HEK293 (cell line): ENCODE measurements around the gene YJU2.

Source experiments
- CTCF ChIA-PET: fragments of 350-600 bp; formaldehyde crosslinking; extraction: SDS; loops from one replicate; lab custom pipeline; 2021; ENCODE audit warnings: antibody characterized with exemption; lab: Yijun Ruan, JAX
- POLR2A ChIA-PET: fragments of 300-600 bp; formaldehyde crosslinking; extraction: SDS; loops from one replicate; lab custom pipeline; 2020; ENCODE audit warnings: antibody characterized with exemption, inconsistent platforms; lab: Yijun Ruan, JAX
- H3K27ac ChIP-seq: fragments of 200-500 bp; sonication (Bioruptor generic); 2 replicates; pipeline ENCODE4 v1.5.1; 2014; ENCODE audit warnings: low read depth, low read length, control low read depth, inconsistent platforms; ENCODE audit errors: extremely low read depth
- H3K36me3 ChIP-seq, 2 experiments: fragments of 200-500 bp in 1 of 2; sonication (Bioruptor generic) in 1 of 2; 1 replicate in 1 of 2; 2 replicates in 1 of 2; pipeline ENCODE4 v1.5.1; 2014 to 2017; ENCODE audit warnings: inconsistent platforms in 2 of 2, low read length in 2 of 2; ENCODE audit not compliant: control insufficient read depth in 2 of 2, insufficient read depth in 1 of 2
- H3K4me1 ChIP-seq: fragments of 200-500 bp; sonication (Bioruptor generic); 2 replicates; pipeline ENCODE4 v1.5.1; 2014; ENCODE audit warnings: mild to moderate bottlenecking, low read length, inconsistent platforms; ENCODE audit not compliant: control insufficient read depth, insufficient read depth
- H3K4me3 ChIP-seq: 2 replicates; pipeline ENCODE4 v1.5.1; 2011; ENCODE audit warnings: low read depth, mild to moderate bottlenecking, control low read depth, low read length, moderate library complexity
- H3K9me3 ChIP-seq: fragments of 200-500 bp; sonication (Bioruptor generic); 2 replicates; pipeline ENCODE4 v1.5.1; 2014; ENCODE audit warnings: low read depth, low read length, inconsistent platforms; ENCODE audit not compliant: control insufficient read depth, insufficient read depth
- GLIS1 ChIP-seq: fragments of 450-650 bp; formaldehyde crosslinking; IDR thresholded peaks from 2 replicates; pipeline ENCODE4 v1.5.1; 2016; ENCODE audit warnings: missing biosample characterization, missing genetic modification characterization
- GLIS2 ChIP-seq: fragments of 450-650 bp; formaldehyde crosslinking; IDR thresholded peaks from 2 replicates; pipeline ENCODE4 v1.5.1; 2016; ENCODE audit warnings: missing biosample characterization, missing genetic modification characterization
- HOXA7 ChIP-seq: sonication (generic); formaldehyde crosslinking; IDR thresholded peaks from 2 replicates; pipeline ENCODE4 v1.8.1; 2022; ENCODE audit warnings: missing genetic modification reagents, borderline replicate concordance
- YY1 ChIP-seq: fragments of 450-650 bp; formaldehyde crosslinking; IDR thresholded peaks from 2 replicates; pipeline ENCODE4 v1.5.1; 2018; ENCODE audit warnings: missing biosample characterization, missing genetic modification characterization
- YY2 ChIP-seq: fragments of 450-650 bp; formaldehyde crosslinking; IDR thresholded peaks from 2 replicates; pipeline ENCODE4 v1.5.1; 2016; ENCODE audit warnings: missing biosample characterization, missing genetic modification characterization
- ZBTB1 ChIP-seq: fragments of 450-650 bp; formaldehyde crosslinking; IDR thresholded peaks from 2 replicates; pipeline ENCODE4 v1.5.1; 2016; ENCODE audit warnings: missing biosample characterization, missing genetic modification characterization
- ZBTB20 ChIP-seq: fragments of 450-650 bp; formaldehyde crosslinking; IDR thresholded peaks from 2 replicates; pipeline ENCODE4 v1.5.1; 2016; ENCODE audit warnings: missing biosample characterization, missing genetic modification characterization
- ZNF121 ChIP-seq: fragments of 450-650 bp; formaldehyde crosslinking; IDR thresholded peaks from 2 replicates; pipeline ENCODE4 v1.5.1; 2016; ENCODE audit warnings: missing biosample characterization, missing genetic modification characterization
- ZNF132 ChIP-seq: fragments of 450-650 bp; formaldehyde crosslinking; IDR thresholded peaks from 2 replicates; pipeline ENCODE4 v1.5.1; 2017; ENCODE audit warnings: missing biosample characterization, missing genetic modification characterization, borderline replicate concordance
- ZNF155 ChIP-seq: fragments of 450-650 bp; formaldehyde crosslinking; IDR thresholded peaks from 2 replicates; pipeline ENCODE4 v1.5.1; 2016; ENCODE audit warnings: missing biosample characterization, missing genetic modification characterization
- ZNF169 ChIP-seq: fragments of 450-650 bp; formaldehyde crosslinking; IDR thresholded peaks from 2 replicates; pipeline ENCODE4 v1.5.1; 2016; ENCODE audit warnings: missing biosample characterization, missing genetic modification characterization
- ZNF174 ChIP-seq: fragments of 450-650 bp; formaldehyde crosslinking; IDR thresholded peaks from 2 replicates; pipeline ENCODE4 v1.5.0; 2017; ENCODE audit warnings: missing biosample characterization, mild to moderate bottlenecking, missing genetic modification characterization
- ZNF24 ChIP-seq: fragments of 450-650 bp; formaldehyde crosslinking; IDR thresholded peaks from 2 replicates; pipeline ENCODE4 v1.5.1; 2016; ENCODE audit warnings: missing biosample characterization, missing genetic modification characterization
- ZNF266 ChIP-seq: fragments of 450-650 bp; formaldehyde crosslinking; IDR thresholded peaks from 2 replicates; pipeline ENCODE4 v1.5.1; 2016; ENCODE audit warnings: missing biosample characterization, missing genetic modification characterization, low read depth
- ZNF280C ChIP-seq: fragments of 450-650 bp; formaldehyde crosslinking; IDR thresholded peaks from 2 replicates; pipeline ENCODE4 v1.5.1; 2016; ENCODE audit warnings: missing biosample characterization, missing genetic modification characterization
- ZNF311 ChIP-seq: fragments of 450-650 bp; formaldehyde crosslinking; IDR thresholded peaks from 2 replicates; pipeline ENCODE4 v1.5.1; 2017; ENCODE audit warnings: missing biosample characterization, missing genetic modification characterization, borderline replicate concordance
- ZNF335 ChIP-seq: fragments of 450-650 bp; formaldehyde crosslinking; conservative IDR thresholded peaks from 2 replicates; pipeline ENCODE4 v1.5.1; 2016; ENCODE audit warnings: missing biosample characterization, missing genetic modification characterization
- ZNF350 ChIP-seq: fragments of 450-650 bp; formaldehyde crosslinking; IDR thresholded peaks from 2 replicates; pipeline ENCODE4 v1.5.0; 2017; ENCODE audit warnings: missing biosample characterization, mild to moderate bottlenecking, missing genetic modification characterization
- ZNF354C ChIP-seq: fragments of 450-650 bp; formaldehyde crosslinking; IDR thresholded peaks from 2 replicates; pipeline ENCODE4 v1.5.1; 2016; ENCODE audit warnings: missing biosample characterization, missing genetic modification characterization, low read depth, borderline replicate concordance
- ZNF366 ChIP-seq: fragments of 450-650 bp; formaldehyde crosslinking; conservative IDR thresholded peaks from 2 replicates; pipeline ENCODE4 v1.5.1; 2016; ENCODE audit warnings: missing biosample characterization, missing genetic modification characterization
- ZNF423 ChIP-seq: fragments of 450-650 bp; formaldehyde crosslinking; IDR thresholded peaks from 2 replicates; pipeline ENCODE4 v1.5.1; 2016; ENCODE audit warnings: missing biosample characterization, missing genetic modification characterization
- ZNF449 ChIP-seq: fragments of 450-650 bp; formaldehyde crosslinking; IDR thresholded peaks from 2 replicates; pipeline ENCODE4 v1.5.1; 2017; ENCODE audit warnings: missing biosample characterization, mild to moderate bottlenecking, missing genetic modification characterization, moderate library complexity
- ZNF501 ChIP-seq: fragments of 450-650 bp; formaldehyde crosslinking; IDR thresholded peaks from 2 replicates; pipeline ENCODE4 v1.5.1; 2016; ENCODE audit warnings: missing biosample characterization, missing genetic modification characterization
- ZNF521 ChIP-seq: fragments of 450-650 bp; formaldehyde crosslinking; IDR thresholded peaks from 2 replicates; pipeline ENCODE4 v1.5.1; 2017; ENCODE audit warnings: missing biosample characterization, mild to moderate bottlenecking, missing genetic modification characterization
- ZNF544 ChIP-seq: fragments of 450-650 bp; formaldehyde crosslinking; IDR thresholded peaks from 2 replicates; pipeline ENCODE4 v1.5.0; 2017; ENCODE audit warnings: missing biosample characterization, missing genetic modification characterization
- ZNF548 ChIP-seq: fragments of 450-650 bp; formaldehyde crosslinking; IDR thresholded peaks from 2 replicates; pipeline ENCODE4 v1.5.1; 2016; ENCODE audit warnings: missing biosample characterization, missing genetic modification characterization
- ZNF558 ChIP-seq: fragments of 450-650 bp; formaldehyde crosslinking; IDR thresholded peaks from 2 replicates; pipeline ENCODE4 v1.5.1; 2016; ENCODE audit warnings: missing biosample characterization, missing genetic modification characterization
- ZNF596 ChIP-seq: fragments of 450-650 bp; IDR thresholded peaks from 2 replicates; pipeline ENCODE4 v1.5.0; 2018; ENCODE audit warnings: missing biosample characterization, mild to moderate bottlenecking, missing genetic modification characterization, moderate library complexity
- ZNF621 ChIP-seq: fragments of 450-650 bp; formaldehyde crosslinking; IDR thresholded peaks from 2 replicates; pipeline ENCODE4 v1.5.1; 2017; ENCODE audit warnings: missing biosample characterization, missing genetic modification characterization
- ZNF629 ChIP-seq: fragments of 450-650 bp; formaldehyde crosslinking; IDR thresholded peaks from 2 replicates; pipeline ENCODE4 v1.5.1; 2017; ENCODE audit warnings: missing biosample characterization, missing genetic modification characterization
- ZNF639 ChIP-seq: fragments of 450-650 bp; formaldehyde crosslinking; IDR thresholded peaks from 2 replicates; pipeline ENCODE4 v1.5.1; 2016; ENCODE audit warnings: missing biosample characterization, missing genetic modification characterization
- ZNF776 ChIP-seq: fragments of 450-650 bp; formaldehyde crosslinking; IDR thresholded peaks from 2 replicates; pipeline ENCODE4 v1.5.0; 2017; ENCODE audit warnings: missing biosample characterization, missing genetic modification characterization, borderline replicate concordance
- ZNF777 ChIP-seq: fragments of 450-650 bp; formaldehyde crosslinking; IDR thresholded peaks from 2 replicates; pipeline ENCODE4 v1.5.1; 2017; ENCODE audit warnings: missing biosample characterization, missing genetic modification characterization, borderline replicate concordance
- ZSCAN5A ChIP-seq: fragments of 450-650 bp; formaldehyde crosslinking; IDR thresholded peaks from 2 replicates; pipeline ENCODE4 v1.5.1; 2016; ENCODE audit warnings: missing biosample characterization, missing genetic modification characterization

Gene YJU2

GRCh38 chr19:4232614-4233281, 14.1 kb upstream of the YJU2 start:
- H3K9me3 ChIP-seq, result no peaks in the 10 kb centered on the region
- CTCF ChIA-PET, result interaction anchor here (0.5 to 2.7 kb wide), 11 partner anchors 9 to 1292 kb away, joined by 3 to 13 read pairs (median 3); partner anchors contain the start of gene YJU2
- peak overlapping the region; percentile 23 for H3K4me3 ChIP-seq
- H3K27ac ChIP-seq, result no peak overlapping the region
- POLR2A ChIA-PET, result interaction anchor here (0.6 to 1.1 kb wide), 4 partner anchors 110 to 355 kb away, joined by 3 to 5 read pairs (median 4); partner anchors contain the start of genes MPND, PLIN4 and PLIN5
- H3K4me1 ChIP-seq, result no peaks in the 10 kb centered on the region
- no peaks in the 10 kb centered on the region for H3K36me3 ChIP-seq
- TF ChIP-seq ZBTB1 (tag by site-specific recombination), result no peak
- TF ChIP-seq ZNF24 (tag by site-specific recombination), result peak; percentile 99
- no peak for TF ChIP-seq ZNF639 (tag by site-specific recombination)
- TF ChIP-seq ZNF366, result 0 out of 2 replicates have a peak, but pooled peaks have one; percentile 28
- TF ChIP-seq ZNF311, result no peak
- TF ChIP-seq ZNF169 (tag by site-specific recombination), result no peak
- TF ChIP-seq ZNF544 (tag by site-specific recombination), result no peak
- no peak for TF ChIP-seq ZNF548 (tag by site-specific recombination)
- TF ChIP-seq ZNF132, result no peak
- TF ChIP-seq YY2 (tag by site-specific recombination), result peak; percentile 5; the same call in 1 of the 2 replicates
- no peak for TF ChIP-seq ZNF350 (tag by site-specific recombination)
- TF ChIP-seq ZNF266 (tag by site-specific recombination), result no peak
- TF ChIP-seq ZNF621, result no peak
- no peak for TF ChIP-seq ZNF776
- no peak for TF ChIP-seq ZNF354C (tag by site-specific recombination)
- TF ChIP-seq ZNF521 (tag by site-specific recombination), result no peak
- peak; percentile 37; the same call in 1 of the 2 replicates for TF ChIP-seq ZNF335 (tag by site-specific recombination)
- no peak for TF ChIP-seq ZNF596
- no peak for TF ChIP-seq ZNF121 (tag by site-specific recombination)
- no peak for TF ChIP-seq ZNF629
- no peak for TF ChIP-seq ZNF558
- no peak for TF ChIP-seq ZNF155
- no peak for TF ChIP-seq HOXA7 (CRISPR knock-in tag)
- no peak for TF ChIP-seq ZNF280C (tag by site-specific recombination)
- no peak for TF ChIP-seq ZNF449 (tag by site-specific recombination)
- TF ChIP-seq GLIS1 (tag by site-specific recombination), result peak; percentile 57
- no peak for TF ChIP-seq YY1
- TF ChIP-seq ZNF501 (tag by site-specific recombination), result no peak
- TF ChIP-seq ZBTB20 (tag by site-specific recombination), result no peak
- TF ChIP-seq ZNF174 (tag by site-specific recombination), result no peak
- no peak for TF ChIP-seq ZNF777 (tag by site-specific recombination)
- TF ChIP-seq ZSCAN5A (tag by site-specific recombination), result no peak
- no peak for TF ChIP-seq ZNF423 (tag by site-specific recombination)
- TF ChIP-seq GLIS2 (tag by site-specific recombination), result peak; percentile 69
